ENCODE measurements around the gene SPPL2C.

DNA sequence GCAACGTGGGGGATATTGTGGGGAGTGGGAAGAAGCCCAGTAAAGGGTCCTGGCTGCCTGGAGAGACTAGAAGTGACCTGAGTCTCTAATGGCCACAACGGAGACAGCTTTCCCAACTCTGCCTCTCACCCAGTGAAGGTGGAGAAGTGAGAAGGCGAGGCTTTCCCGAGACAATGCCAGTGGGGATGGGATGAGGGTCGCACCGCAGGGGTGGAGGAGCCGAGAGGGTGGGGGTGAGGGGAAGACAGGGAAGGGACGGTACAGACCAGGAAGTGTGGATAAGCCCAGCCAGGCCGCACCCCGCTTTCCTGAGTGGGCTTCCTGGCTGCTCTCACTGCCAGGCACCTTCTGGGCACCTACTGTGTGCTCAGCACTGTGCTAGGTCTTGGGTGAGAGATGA is 7.5 kb upstream of the SPPL2C start:
- TF ChIP-seq, protein P1, sequence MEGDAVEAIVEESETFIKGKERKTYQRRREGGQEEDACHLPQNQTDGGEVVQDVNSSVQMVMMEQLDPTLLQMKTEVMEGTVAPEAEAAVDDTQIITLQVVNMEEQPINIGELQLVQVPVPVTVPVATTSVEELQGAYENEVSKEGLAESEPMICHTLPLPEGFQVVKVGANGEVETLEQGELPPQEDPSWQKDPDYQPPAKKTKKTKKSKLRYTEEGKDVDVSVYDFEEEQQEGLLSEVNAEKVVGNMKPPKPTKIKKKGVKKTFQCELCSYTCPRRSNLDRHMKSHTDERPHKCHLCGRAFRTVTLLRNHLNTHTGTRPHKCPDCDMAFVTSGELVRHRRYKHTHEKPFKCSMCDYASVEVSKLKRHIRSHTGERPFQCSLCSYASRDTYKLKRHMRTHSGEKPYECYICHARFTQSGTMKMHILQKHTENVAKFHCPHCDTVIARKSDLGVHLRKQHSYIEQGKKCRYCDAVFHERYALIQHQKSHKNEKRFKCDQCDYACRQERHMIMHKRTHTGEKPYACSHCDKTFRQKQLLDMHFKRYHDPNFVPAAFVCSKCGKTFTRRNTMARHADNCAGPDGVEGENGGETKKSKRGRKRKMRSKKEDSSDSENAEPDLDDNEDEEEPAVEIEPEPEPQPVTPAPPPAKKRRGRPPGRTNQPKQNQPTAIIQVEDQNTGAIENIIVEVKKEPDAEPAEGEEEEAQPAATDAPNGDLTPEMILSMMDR (IDR thresholded peaks at IDR 0.05), result no peak
- no peak for TF ChIP-seq EZH2 (IDR thresholded peaks at IDR 0.05)
